Prostate gland (tissue), 2 donors: ENCODE results near the gene NXPH4.

Source experiments
- CTCF ChIP-seq, 4 experiments: fragments of 200-600 bp in 2 of 4; fragments of 450-650 bp in 2 of 4; sonication (generic) in 2 of 4; IDR thresholded peaks; 1 replicate in 3 of 4; 2 replicates in 1 of 4; pipeline ENCODE4 v1.5.1; 2016 to 2019; ENCODE audit warnings: antibody characterized with exemption in 4 of 4, mild to moderate bottlenecking in 2 of 4, moderate library complexity in 2 of 4
- POLR2A ChIP-seq: fragments of 450-650 bp; IDR thresholded peaks from one replicate; pipeline ENCODE4 v1.6.1; 2016; ENCODE audit warnings: antibody characterized with exemption, mild to moderate bottlenecking
- POLR2AphosphoS5 ChIP-seq: sonication (generic); formaldehyde crosslinking; IDR thresholded peaks from one replicate; pipeline ENCODE4 v1.6.1; 2017; ENCODE audit warnings: antibody characterized with exemption

GRCh38 chr12:57272337-57273151 lies 56.0 kb downstream of the NXPH4 start:
- TF ChIP-seq POLR2AphosphoS5 (no peak), CTCF (IDR thresholded peaks at IDR 0.05) (no peak), POLR2A (no peak)
